CD4-positive, alpha-beta T cell (primary cell): ENCODE measurements around the gene THSD7B. TPM values are rescaled to one million over a fixed set of nuclear protein-coding genes. Genes with fewer than 3 reads are reported as not detected.

ENCODE experiments used
- ATAC-seq: fragments of 200-7000 bp; cut with Tn5 transposase; one replicate; pipeline ENCODE4 v1.10.0; 2022; ENCODE audit warnings: mild to moderate bottlenecking; ENCODE audit not compliant: poor library complexity
- CTCF ChIA-PET: fragments of 350-600 bp; sonication (Branson Sonifier 250); formaldehyde crosslinking; loops from one replicate; lab custom pipeline; 2021; ENCODE audit warnings: antibody characterized with exemption, inconsistent platforms; lab: Charles Lee
- POLR2A ChIA-PET: fragments of 350-600 bp; sonication (Branson Sonifier 250); formaldehyde crosslinking; loops from one replicate; lab custom pipeline; 2021; ENCODE audit warnings: antibody characterized with exemption, inconsistent platforms; lab: Charles Lee
- DNase-seq, 14 experiments: peaks; one replicate each; pipeline ENCODE4 v3.0.0-alpha.2; 2013 to 2020; ENCODE audit warnings: mixed read lengths in 2 of 14
- H3K27ac ChIP-seq, 2 donors: one replicate each; pipeline versions ENCODE4 v1.5.1 to v1.7.0; 2013; ENCODE audit warnings: low read length in 2 of 2, low read depth in 1 of 2, mild to moderate bottlenecking in 1 of 2
- H3K27me3 ChIP-seq, 2 experiments: 1 replicate in 1 of 2; 2 replicates in 1 of 2; pipeline versions ENCODE4 v1.6.1 to v1.7.0; 2013; ENCODE audit warnings: low read length in 2 of 2, control low read depth in 1 of 2, mild to moderate bottlenecking in 1 of 2, moderate library complexity in 1 of 2; ENCODE audit not compliant: insufficient read depth in 2 of 2, control insufficient read depth in 1 of 2
- H3K36me3 ChIP-seq: one replicate; pipeline ENCODE4 v1.6.1; 2013; ENCODE audit warnings: low read length, control low read depth; ENCODE audit not compliant: insufficient read depth
- H3K4me1 ChIP-seq: one replicate; pipeline ENCODE4 v1.6.1; 2013; ENCODE audit warnings: low read length, control low read depth; ENCODE audit not compliant: insufficient read depth
- H3K4me3 ChIP-seq: one replicate; pipeline ENCODE4 v1.5.1; 2013; ENCODE audit warnings: mild to moderate bottlenecking, low read length, moderate library complexity
- H3K9me3 ChIP-seq, 2 experiments: 1 replicate in 1 of 2; 2 replicates in 1 of 2; pipeline versions ENCODE4 v1.6.1 to v1.7.0; 2013; ENCODE audit warnings: low read length in 2 of 2, mild to moderate bottlenecking in 2 of 2, control low read depth in 1 of 2, moderate library complexity in 1 of 2; ENCODE audit not compliant: control insufficient read depth in 1 of 2, insufficient read depth in 1 of 2
- H3K27ac Mint-ChIP-seq: one replicate; pipeline ENCODE4 v1.8.0; 2020; ENCODE audit warnings: mixed read lengths
- H3K27me3 Mint-ChIP-seq: one replicate; pipeline ENCODE4 v1.8.0; 2021; ENCODE audit warnings: mixed read lengths
- H3K36me3 Mint-ChIP-seq: one replicate; pipeline ENCODE4 v1.8.0; 2021; ENCODE audit warnings: low read depth, mixed read lengths
- H3K4me1 Mint-ChIP-seq: one replicate; pipeline ENCODE4 v1.8.0; 2021; ENCODE audit warnings: low read depth, mixed read lengths
- H3K4me3 Mint-ChIP-seq: one replicate; pipeline ENCODE4 v1.8.0; 2020; ENCODE audit warnings: mild to moderate bottlenecking, mixed read lengths
- H3K9me3 Mint-ChIP-seq: one replicate; pipeline ENCODE4 v1.8.0; 2020; ENCODE audit warnings: mixed read lengths
- intact Hi-C, 2 experiments: fragments of 100-400 bp; cut with DNase I in 1 of 2; cut with micrococcal nuclease in 1 of 2; formaldehyde crosslinking; loops; one replicate each; pipeline versions ENCODE4 v1.15.1 to v1.9.0; 2023 to 2025; cut with DNase I, micrococcal nuclease
- total RNA-seq, 174 experiments: library from RNA in 2 of 174; stranded (reverse) in 2 of 174; gene quantifications; one replicate each; pipeline ENCODE4 v1.2.3 and lab custom pipeline; 2021 to 2026
- TF ChIP-seq, protein P1 (sequence below): fragments of 200-600 bp; IDR thresholded peaks from one replicate; pipeline ENCODE4 v1.8.0; 2022; ENCODE audit warnings: antibody characterized with exemption, mild to moderate bottlenecking

The THSD7B gene
- total RNA-seq, 2 experiments from 2014 or later: not detected

DNA sequence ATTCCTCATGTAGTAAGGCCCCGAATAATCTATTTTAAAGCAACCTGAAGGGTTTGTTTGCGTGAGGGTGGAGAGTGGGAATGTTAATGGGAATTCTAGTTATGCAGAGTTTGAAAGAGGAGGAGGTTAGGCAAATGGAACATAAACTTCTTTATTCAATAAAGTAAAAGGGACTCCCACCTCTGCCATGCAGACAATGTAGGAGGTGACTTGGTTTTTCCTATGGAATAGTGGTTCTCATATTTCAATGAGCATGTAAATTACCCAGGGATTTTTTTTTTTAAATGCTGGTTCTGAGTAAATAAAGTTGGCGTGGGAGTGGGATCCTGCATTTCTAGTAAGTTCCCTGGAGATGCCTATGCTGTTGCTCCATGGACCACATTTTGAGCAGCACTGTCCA, 367.9 kb downstream of the THSD7B start:
- intact Hi-C loops: no loop called here
- H3K27me3 Mint-ChIP-seq: peaks cover under 1% of the 10 kb centered on the region

DNA sequence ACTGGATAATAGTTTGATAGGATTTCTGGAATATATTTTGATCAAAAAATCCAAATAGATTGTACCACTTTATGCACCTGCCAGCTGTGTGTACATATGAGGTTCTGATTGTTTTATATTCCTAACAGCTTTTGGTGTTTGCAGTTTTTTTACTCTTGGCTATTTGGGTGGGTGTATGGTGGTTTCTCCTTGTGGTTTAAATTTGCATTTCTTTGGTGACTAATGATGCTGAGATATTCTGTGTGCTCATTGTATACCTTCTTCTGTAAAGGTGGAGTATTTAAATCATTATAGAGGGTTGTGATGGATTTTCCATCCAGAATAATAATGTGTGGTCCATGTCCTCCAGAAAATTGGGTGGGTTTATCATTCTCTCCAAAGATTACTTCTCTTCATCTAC, 372.9 kb downstream of the THSD7B start:
- Mint-ChIP-seq H3K4me1 (no peaks in the 10 kb centered on the region), H3K36me3 (no peaks in the 10 kb centered on the region), H3K27ac (no peak overlapping the region), H3K4me3 (no peak overlapping the region), H3K27me3 (peaks cover 4% of the 10 kb centered on the region), H3K9me3 (no peaks in the 10 kb centered on the region)
- ATAC-seq (no peak), DNase-seq (no peak)
- no peak overlapping the region for H3K4me3 ChIP-seq
- no peaks in the 10 kb centered on the region for H3K9me3 ChIP-seq
- H3K27ac ChIP-seq: no peak overlapping the region
- CTCF ChIA-PET: no interaction called here
- H3K4me1 ChIP-seq: no peaks in the 10 kb centered on the region
- H3K36me3 ChIP-seq: no peaks in the 10 kb centered on the region
- H3K27me3 ChIP-seq: no peaks in the 10 kb centered on the region
- TF ChIP-seq, protein P1, sequence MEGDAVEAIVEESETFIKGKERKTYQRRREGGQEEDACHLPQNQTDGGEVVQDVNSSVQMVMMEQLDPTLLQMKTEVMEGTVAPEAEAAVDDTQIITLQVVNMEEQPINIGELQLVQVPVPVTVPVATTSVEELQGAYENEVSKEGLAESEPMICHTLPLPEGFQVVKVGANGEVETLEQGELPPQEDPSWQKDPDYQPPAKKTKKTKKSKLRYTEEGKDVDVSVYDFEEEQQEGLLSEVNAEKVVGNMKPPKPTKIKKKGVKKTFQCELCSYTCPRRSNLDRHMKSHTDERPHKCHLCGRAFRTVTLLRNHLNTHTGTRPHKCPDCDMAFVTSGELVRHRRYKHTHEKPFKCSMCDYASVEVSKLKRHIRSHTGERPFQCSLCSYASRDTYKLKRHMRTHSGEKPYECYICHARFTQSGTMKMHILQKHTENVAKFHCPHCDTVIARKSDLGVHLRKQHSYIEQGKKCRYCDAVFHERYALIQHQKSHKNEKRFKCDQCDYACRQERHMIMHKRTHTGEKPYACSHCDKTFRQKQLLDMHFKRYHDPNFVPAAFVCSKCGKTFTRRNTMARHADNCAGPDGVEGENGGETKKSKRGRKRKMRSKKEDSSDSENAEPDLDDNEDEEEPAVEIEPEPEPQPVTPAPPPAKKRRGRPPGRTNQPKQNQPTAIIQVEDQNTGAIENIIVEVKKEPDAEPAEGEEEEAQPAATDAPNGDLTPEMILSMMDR: no peak
- intact Hi-C loops: no loop called here
- POLR2A ChIA-PET: no interaction called here

More for the DNA sequence above, 367.9 kb downstream of the THSD7B start:
- no peak overlapping the region for H3K4me3 Mint-ChIP-seq
- no peak for ATAC-seq
- no peaks in the 10 kb centered on the region for H3K36me3 Mint-ChIP-seq
- Histone ChIP-seq H3K9me3 (peaks cover 0 to 3% of the 10 kb centered on the region in 2 experiments), H3K4me3 (no peak overlapping the region), H3K4me1 (no peaks in the 10 kb centered on the region), H3K36me3 (no peaks in the 10 kb centered on the region), H3K27ac (no peak overlapping the region), H3K27me3 (no peaks in the 10 kb centered on the region)
- TF ChIP-seq, protein P1: no peak
- no peak overlapping the region for H3K27ac Mint-ChIP-seq
- H3K4me1 Mint-ChIP-seq: no peaks in the 10 kb centered on the region
- DNase-seq: no peak
- ChIA-PET POLR2A (no interaction called here), CTCF (no interaction called here)
- H3K9me3 Mint-ChIP-seq: peaks cover 2% of the 10 kb centered on the region

DNA sequence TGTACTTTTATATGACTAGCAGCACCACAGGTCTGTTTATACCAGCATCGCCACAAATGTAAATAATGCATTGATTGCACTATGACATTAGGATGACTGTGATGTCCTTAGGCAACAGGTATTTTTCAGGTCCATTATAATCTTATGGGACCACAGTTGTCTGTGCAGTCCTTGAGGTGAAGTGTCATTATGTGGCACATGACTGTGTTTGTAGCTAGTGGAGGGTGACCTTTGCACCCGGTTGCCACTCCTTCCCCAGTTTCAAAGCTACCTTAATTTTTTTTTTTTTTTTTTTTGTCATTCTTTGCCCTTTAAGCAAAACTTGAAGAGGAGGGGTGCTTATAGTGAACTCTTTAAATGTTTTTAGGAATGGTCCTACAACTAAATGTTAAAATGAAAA, 386.4 kb downstream of the THSD7B start:
- DNase-seq (no peak), ATAC-seq (no peak)
- intact Hi-C loops: no loop called here
- H3K27me3 ChIP-seq: no peaks in the 10 kb centered on the region
- H3K4me1 Mint-ChIP-seq: no peaks in the 10 kb centered on the region
- H3K4me3 Mint-ChIP-seq: no peak overlapping the region
- no peaks in the 10 kb centered on the region for H3K9me3 ChIP-seq
- H3K36me3 Mint-ChIP-seq: no peaks in the 10 kb centered on the region
- ChIA-PET CTCF (no interaction called here), POLR2A (no interaction called here)
- no peaks in the 10 kb centered on the region for H3K4me1 ChIP-seq
- H3K27ac ChIP-seq: no peak overlapping the region
- no peaks in the 10 kb centered on the region for H3K27me3 Mint-ChIP-seq
- H3K9me3 Mint-ChIP-seq: no peaks in the 10 kb centered on the region
- H3K27ac Mint-ChIP-seq: no peak overlapping the region
- H3K36me3 ChIP-seq: no peaks in the 10 kb centered on the region
- TF ChIP-seq, protein P1: no peak
- H3K4me3 ChIP-seq: no peak overlapping the region
